ENCODE results near the gene LTB4R.

Gene LTB4R

GRCh38 chr14:24279301-24280186 is 31.8 kb upstream of the LTB4R start:
- peak; percentile 71 for DNase-seq

GRCh38 chr14:24280797-24281460 is 30.4 kb upstream of the LTB4R start:
- no peak for DNase-seq

DNA sequence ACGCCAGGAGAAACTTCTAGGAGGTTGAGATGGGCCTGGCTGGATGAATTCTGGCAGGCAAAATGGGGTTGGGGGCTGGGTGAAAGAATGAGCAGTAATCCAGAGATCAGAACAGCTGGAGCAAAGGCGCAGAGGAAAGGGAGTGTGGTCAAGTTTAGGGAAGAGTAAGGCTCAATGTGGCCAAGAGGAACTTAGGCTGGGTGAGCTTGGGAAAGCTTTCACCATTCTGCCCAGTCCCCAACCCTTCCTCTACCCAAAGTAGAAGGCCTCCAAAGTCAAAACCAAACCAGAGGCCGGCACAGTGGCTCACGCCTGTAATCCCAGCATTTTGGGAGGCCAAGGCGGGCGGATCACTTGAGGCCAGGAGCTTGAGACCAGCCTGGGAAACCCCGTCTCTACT is 29.7 kb upstream of the LTB4R start:
- no peak for DNase-seq

DNA sequence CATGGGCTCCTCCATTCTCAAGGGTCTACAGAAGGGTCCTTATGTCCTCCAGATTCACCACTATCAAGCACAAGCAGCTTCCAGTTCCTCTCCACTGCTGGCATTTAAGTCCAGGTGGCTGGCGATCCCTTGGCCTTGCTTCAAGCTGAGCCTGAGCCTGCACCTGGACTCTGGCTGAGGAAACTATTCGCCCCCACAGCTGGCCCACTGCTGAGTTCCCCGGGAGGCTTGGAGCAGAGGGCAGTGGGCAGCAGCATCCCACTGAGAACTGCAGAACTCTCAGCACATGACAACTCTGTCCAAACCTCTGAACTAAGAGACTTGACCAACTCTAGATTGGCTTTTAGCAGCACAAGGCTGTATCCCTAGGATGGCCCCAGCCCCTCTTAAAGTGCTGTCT is 28.6 kb upstream of the LTB4R start:
- DNase-seq = no peak

DNA sequence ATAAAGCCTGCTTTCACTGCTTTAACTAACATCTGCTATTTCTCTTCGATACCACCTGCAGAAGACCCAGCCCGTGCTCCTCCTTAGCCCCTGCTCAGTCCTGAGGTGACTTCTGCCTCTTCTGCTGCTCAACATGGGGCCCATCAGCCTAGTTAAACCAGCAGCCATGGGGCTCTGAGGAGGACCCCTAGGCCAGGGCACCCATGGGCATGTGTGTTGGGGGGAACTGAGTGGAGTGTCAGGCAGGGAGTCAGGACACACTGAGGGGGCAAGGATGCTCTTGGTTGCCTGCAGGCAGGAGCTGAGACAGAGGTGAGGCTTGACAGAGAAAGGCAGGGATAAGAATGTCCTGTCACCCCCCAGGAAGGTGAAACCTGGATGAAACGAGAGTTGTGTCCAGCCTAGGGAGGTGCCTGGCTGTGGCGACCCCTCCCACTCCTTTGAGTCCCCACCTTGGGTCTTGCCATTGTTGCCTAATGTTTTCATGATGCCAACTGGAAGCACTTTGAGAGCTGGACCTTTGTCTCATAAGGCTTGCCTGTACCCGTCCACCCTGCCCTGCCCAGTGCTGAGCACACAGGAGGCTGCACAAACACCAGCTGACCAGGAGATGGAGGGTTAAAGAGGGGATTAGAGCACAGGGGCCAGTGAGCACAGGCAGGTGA is 27.4 kb upstream of the LTB4R start:
- DNase-seq = no peak

- no peak for DNase-seq
Measured at GRCh38 chr14:24284501-24285035, 26.7 kb upstream of the LTB4R start.

GRCh38 chr14:24285351-24285750 is 26.0 kb upstream of the LTB4R start:
- no peak for DNase-seq

- DNase-seq = no peak
Measured at GRCh38 chr14:24286996-24287395, 24.3 kb upstream of the LTB4R start.

- no peak for DNase-seq
Measured at GRCh38 chr14:24289649-24290280, 21.5 kb upstream of the LTB4R start.

GRCh38 chr14:24290746-24291145 is 20.6 kb upstream of the LTB4R start:
- DNase-seq = no peak

- no peak for DNase-seq
Measured at GRCh38 chr14:24291446-24292117, 19.7 kb upstream of the LTB4R start.

- no peak for DNase-seq
Measured at GRCh38 chr14:24292118-24292807, 19.0 kb upstream of the LTB4R start.

DNA sequence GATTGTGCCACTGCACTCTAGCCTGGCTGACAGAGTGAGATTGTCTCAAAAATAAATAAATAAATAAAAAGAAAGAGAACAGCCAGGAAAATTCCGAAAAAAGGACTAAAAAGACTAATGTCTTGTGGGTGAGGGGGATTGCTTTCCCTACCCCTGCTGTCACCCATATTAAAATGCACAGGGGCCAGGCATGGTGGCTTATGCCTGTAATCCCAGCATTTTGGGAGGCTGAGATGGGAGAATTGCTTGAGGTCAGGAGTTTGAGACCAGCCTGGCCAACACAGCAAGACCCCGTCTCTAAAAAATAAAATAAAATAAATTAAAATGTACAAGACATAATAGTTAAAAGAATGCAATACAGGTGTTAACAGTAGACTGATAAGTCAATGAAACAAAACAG is 17.8 kb upstream of the LTB4R start:
- DNase-seq = no peak

DNA sequence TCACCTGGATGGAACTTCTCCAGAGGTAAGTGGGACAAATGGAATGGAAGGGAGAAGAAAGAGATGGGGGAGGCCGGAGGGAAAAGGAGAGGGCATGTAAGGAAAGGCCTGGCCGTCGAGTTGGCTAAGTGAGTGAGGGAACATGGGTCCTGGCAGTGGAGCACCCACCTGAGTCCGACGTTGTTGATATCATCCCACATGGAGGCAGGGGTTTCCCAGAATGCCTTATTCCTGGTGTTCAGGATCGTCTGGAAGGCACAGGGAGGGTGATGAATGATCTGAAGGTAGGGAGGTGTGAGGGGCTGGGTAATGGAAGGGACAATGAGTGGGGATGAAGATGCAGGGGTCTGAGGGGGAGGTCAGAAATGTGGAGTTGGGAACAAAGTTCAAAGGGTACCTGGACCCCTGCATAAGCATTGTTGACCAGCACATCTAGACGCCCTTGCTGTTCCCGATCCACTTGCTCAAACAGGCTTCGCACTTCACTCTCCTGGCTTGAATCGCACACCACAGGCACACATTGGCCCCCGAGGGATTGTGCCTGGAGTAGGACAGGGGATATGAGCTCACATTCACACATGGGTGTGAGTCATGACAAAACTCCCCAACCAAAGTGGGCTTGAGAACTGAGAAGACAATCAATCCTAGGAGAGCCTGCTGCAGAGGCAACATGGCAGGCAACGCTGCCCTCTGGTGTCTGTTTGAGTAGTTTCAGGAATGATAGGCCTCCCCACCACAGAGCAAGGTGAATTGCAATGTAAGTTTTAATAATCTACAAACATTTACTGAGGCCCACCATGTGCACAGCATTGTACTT is 14.8 kb upstream of the LTB4R start:
- peak; percentile 82 for DNase-seq

GRCh38 chr14:24297190-24297964 is 13.9 kb upstream of the LTB4R start:
- peak; percentile 22 for DNase-seq

GRCh38 chr14:24298892-24299254 is 12.4 kb upstream of the LTB4R start:
- DNase-seq = peak; percentile 18

- peak; percentile 92 for DNase-seq
Measured at GRCh38 chr14:24299255-24300191, 11.8 kb upstream of the LTB4R start, which contains the start of the genes DHRS1 and NOP9. TSS of gene DHRS1 (minus strand) at chr14:24299780. CDS start at chr14:24299106, 674 bp downstream. TSS of gene NOP9 (plus strand) at chr14:24299850. CDS start at chr14:24299955, 105 bp downstream.

- no peak for DNase-seq
Measured at GRCh38 chr14:24300326-24300980, 10.8 kb upstream of the LTB4R start.

All from CD4-positive, alpha-beta T cell treated with Interleukin-12 subunit alpha and Interleukin-12 subunit beta, for 1 hour (primary cell).